ENCODE data around the gene CISD3.
"Not testable (repeated sequence)": the region's sequence is repeated elsewhere in the genome, so short reads cannot be mapped to it uniquely, and the experiment has no call there.

The CISD3 gene

GRCh38 chr17:38707678-38708351 is 22.3 kb upstream of the CISD3 start:
- DNase-seq (ENCODE audit: low spot score), result no peak

GRCh38 chr17:38709104-38709820 is 20.9 kb upstream of the CISD3 start:
- DNase-seq (ENCODE audit: low spot score), result no peak

GRCh38 chr17:38709864-38710603 is 20.1 kb upstream of the CISD3 start:
- DNase-seq (ENCODE audit: low spot score), result no peak

- no peak for DNase-seq (ENCODE audit: low spot score)
Measured at GRCh38 chr17:38710604-38710962, 19.6 kb upstream of the CISD3 start.

GRCh38 chr17:38710985-38711384 is 19.2 kb upstream of the CISD3 start:
- DNase-seq (ENCODE audit: low spot score), result no peak

- no peak for DNase-seq (ENCODE audit: low spot score)
Measured at GRCh38 chr17:38711792-38712571, 18.2 kb upstream of the CISD3 start.

- no peak for DNase-seq (ENCODE audit: low spot score)
Measured at GRCh38 chr17:38712593-38712992, 17.5 kb upstream of the CISD3 start.

- no peak for DNase-seq (ENCODE audit: low spot score)
Measured at GRCh38 chr17:38713456-38714075, 16.6 kb upstream of the CISD3 start.

- DNase-seq (ENCODE audit: low spot score), result no peak
Measured at GRCh38 chr17:38715216-38715943, 14.8 kb upstream of the CISD3 start.

- no peak for DNase-seq (ENCODE audit: low spot score)
Measured at GRCh38 chr17:38716368-38717005, 13.7 kb upstream of the CISD3 start.

- DNase-seq (ENCODE audit: low spot score), result no peak
Measured at GRCh38 chr17:38717139-38717745, 12.9 kb upstream of the CISD3 start.

- DNase-seq (ENCODE audit: low spot score), result no peak
Measured at GRCh38 chr17:38719289-38719942, 10.7 kb upstream of the CISD3 start.

GRCh38 chr17:38719943-38720641 is 10.0 kb upstream of the CISD3 start:
- DNase-seq (ENCODE audit: low spot score), result no peak

GRCh38 chr17:38720941-38721340 is 9.2 kb upstream of the CISD3 start:
- no peak for DNase-seq (ENCODE audit: low spot score)

GRCh38 chr17:38721802-38722201 is 8.3 kb upstream of the CISD3 start:
- DNase-seq (ENCODE audit: low spot score), result no peak

- no peak for DNase-seq (ENCODE audit: low spot score)
Measured at GRCh38 chr17:38724337-38724988, 5.7 kb upstream of the CISD3 start.

- no peak for DNase-seq (ENCODE audit: low spot score)
Measured at GRCh38 chr17:38725066-38725465, 5.1 kb upstream of the CISD3 start.

GRCh38 chr17:38726145-38726544 is 4.0 kb upstream of the CISD3 start:
- DNase-seq (ENCODE audit: low spot score), result not testable (repeated sequence)

GRCh38 chr17:38727736-38728135 is 2.4 kb upstream of the CISD3 start:
- no peak for DNase-seq (ENCODE audit: low spot score)
